Liver (tissue), 9 donors: ENCODE data around the gene NRSN2. TPM values are rescaled to one million over a fixed set of nuclear protein-coding genes. Genes with fewer than 3 reads are reported as not detected.
A peak's percentile ranks its signal among the peaks of the same experiment; 100 is the strongest.
"Not testable (repeated sequence)": the region's sequence is repeated elsewhere in the genome, so short reads cannot be mapped to it uniquely, and the experiment has no call there.

Experiments
- DNase-seq: peaks from one replicate; pipeline ENCODE4 v3.0.0-alpha.2; 2017; ENCODE audit warnings: low spot score
- H3K27ac ChIP-seq, 2 donors: one replicate each; pipeline ENCODE4 v1.7.0; 2013; ENCODE audit warnings: inconsistent platforms in 2 of 2, low read length in 2 of 2, control low read depth in 1 of 2, low read depth in 1 of 2, mild to moderate bottlenecking in 1 of 2
- H3K27me3 ChIP-seq, 4 donors: one replicate each; pipeline versions ENCODE4 v1.6.1 to v1.7.0; 2013; ENCODE audit warnings: low read length in 3 of 4, inconsistent platforms in 1 of 4, mild to moderate bottlenecking in 1 of 4, moderate library complexity in 1 of 4; ENCODE audit not compliant: control insufficient read depth in 4 of 4, insufficient read depth in 4 of 4
- H3K36me3 ChIP-seq, 4 donors: one replicate each; pipeline versions ENCODE4 v1.6.1 to v1.7.0; 2013; ENCODE audit warnings: low read length in 3 of 4, mild to moderate bottlenecking in 3 of 4, low read depth in 1 of 4, moderate library complexity in 1 of 4; ENCODE audit not compliant: control insufficient read depth in 4 of 4, insufficient read depth in 3 of 4
- H3K4me1 ChIP-seq, 4 donors: one replicate each; pipeline versions ENCODE4 v1.6.1 to v1.7.0; 2013; ENCODE audit warnings: low read length in 3 of 4, mild to moderate bottlenecking in 3 of 4, moderate library complexity in 1 of 4; ENCODE audit not compliant: control insufficient read depth in 4 of 4, insufficient read depth in 4 of 4
- H3K4me3 ChIP-seq, 3 donors: one replicate each; pipeline versions ENCODE4 v1.6.1 to v1.7.0; 2013; ENCODE audit warnings: low read length in 3 of 3, control low read depth in 1 of 3, low read depth in 1 of 3, mild to moderate bottlenecking in 1 of 3
- H3K9ac ChIP-seq, 2 donors: one replicate each; pipeline ENCODE4 v1.7.0; 2013; ENCODE audit warnings: low read length in 2 of 2, mild to moderate bottlenecking in 2 of 2, moderate library complexity in 2 of 2, control low read depth in 1 of 2, low read depth in 1 of 2
- H3K9me3 ChIP-seq, 4 donors: one replicate each; pipeline versions ENCODE4 v1.6.1 to v1.7.0; 2013; ENCODE audit warnings: low read length in 3 of 4; ENCODE audit not compliant: control insufficient read depth in 4 of 4
- EGR1 ChIP-seq, 2 donors: IDR thresholded peaks; 2 replicates each; pipeline ENCODE4 v1.6.1; 2016 to 2018; ENCODE audit warnings: antibody characterized with exemption in 2 of 2, low read depth in 2 of 2
- FOXA2 ChIP-seq: IDR thresholded peaks from 2 replicates; pipeline ENCODE4 v1.6.1; 2016; ENCODE audit warnings: antibody characterized with exemption
- GABPA ChIP-seq, 2 donors: IDR thresholded peaks in 1 of 2; conservative IDR thresholded peaks in 1 of 2; 2 replicates each; pipeline ENCODE4 v1.6.1; 2016; ENCODE audit warnings: antibody characterized with exemption in 2 of 2, mild to moderate bottlenecking in 1 of 2, moderate library complexity in 1 of 2
- HNF4A ChIP-seq, 2 donors: conservative IDR thresholded peaks; 2 replicates each; pipeline ENCODE4 v1.6.1; 2016; ENCODE audit warnings: antibody characterized with exemption in 2 of 2, mild to moderate bottlenecking in 2 of 2
- HNF4G ChIP-seq: IDR thresholded peaks from 2 replicates; pipeline ENCODE4 v1.6.1; 2016; ENCODE audit warnings: antibody characterized with exemption
- JUND ChIP-seq, 2 donors: IDR thresholded peaks; 2 replicates each; pipeline ENCODE4 v1.6.1; 2016; ENCODE audit warnings: antibody characterized with exemption in 2 of 2
- NR2F2 ChIP-seq: IDR thresholded peaks from 2 replicates; pipeline ENCODE4 v1.6.1; 2016; ENCODE audit warnings: antibody characterized with exemption
- RAD21 ChIP-seq, 2 donors: IDR thresholded peaks; 2 replicates each; pipeline ENCODE4 v1.6.1; 2016; ENCODE audit warnings: antibody characterized with exemption in 2 of 2, mild to moderate bottlenecking in 2 of 2
- RXRA ChIP-seq, 2 donors: IDR thresholded peaks; 2 replicates each; pipeline ENCODE4 v1.6.1; 2017 to 2018; ENCODE audit warnings: antibody characterized with exemption in 2 of 2, mild to moderate bottlenecking in 1 of 2
- SP1 ChIP-seq: IDR thresholded peaks from 2 replicates; pipeline ENCODE4 v1.6.1; 2018; ENCODE audit warnings: antibody characterized with exemption, mild to moderate bottlenecking
- TAF1 ChIP-seq: conservative IDR thresholded peaks from 2 replicates; pipeline ENCODE4 v1.6.1; 2016; ENCODE audit warnings: antibody characterized with exemption, mild to moderate bottlenecking
- YY1 ChIP-seq: IDR thresholded peaks from 2 replicates; pipeline ENCODE4 v1.6.1; 2016; ENCODE audit warnings: antibody characterized with exemption, mild to moderate bottlenecking
- WGBS: extraction: QIAGEN DNeasy Blood & Tissue Kit; methylation state at CpG from one replicate; pipeline ENCODE4 v1.1.7; 2013; 5-methylcytosine and 5-hydroxymethylcytosine counted together
- polyA plus RNA-seq, 2 donors: library from polyadenylated mRNA; stranded (reverse) in 1 of 2; unstranded in 1 of 2; fragments of 200-250 nt in 1 of 2; fragments of >200 nt in 1 of 2; fragmentation: Nextera tagmentation in 1 of 2; extraction: Ambion mirVana in 1 of 2; gene quantifications; one replicate each; pipeline versions ENCODE4 v1.2.1 to v1.2.3, GENCODE V29; 2013 to 2015
- total RNA-seq, 2 donors: library from RNA; depleted of rRNA; stranded (reverse); fragments of >200 nt; gene quantifications; one replicate each; pipeline ENCODE4 v1.2.3, GENCODE V29; 2014
- TF ChIP-seq, protein P1 (sequence below): IDR thresholded peaks from 2 replicates; pipeline ENCODE4 v1.6.1; 2016; ENCODE audit warnings: antibody characterized with exemption
- TF ChIP-seq, protein P2 (sequence below): IDR thresholded peaks from 2 replicates; pipeline ENCODE4 v1.6.1; 2016; ENCODE audit warnings: antibody characterized with exemption
- TF ChIP-seq, protein P3 (sequence below): IDR thresholded peaks from 2 replicates; pipeline ENCODE4 v1.6.1; 2016; ENCODE audit warnings: antibody characterized with exemption
- donor health status: healthy.
- donor health status: healthy.
- donor health status: healthy.
- donor health status: healthy.
- donor health status: healthy.

NRSN2 gene
- total and polyA plus RNA-seq, 4 donors, result 1.9 to 12.0 (median 4.7) TPM

DNA sequence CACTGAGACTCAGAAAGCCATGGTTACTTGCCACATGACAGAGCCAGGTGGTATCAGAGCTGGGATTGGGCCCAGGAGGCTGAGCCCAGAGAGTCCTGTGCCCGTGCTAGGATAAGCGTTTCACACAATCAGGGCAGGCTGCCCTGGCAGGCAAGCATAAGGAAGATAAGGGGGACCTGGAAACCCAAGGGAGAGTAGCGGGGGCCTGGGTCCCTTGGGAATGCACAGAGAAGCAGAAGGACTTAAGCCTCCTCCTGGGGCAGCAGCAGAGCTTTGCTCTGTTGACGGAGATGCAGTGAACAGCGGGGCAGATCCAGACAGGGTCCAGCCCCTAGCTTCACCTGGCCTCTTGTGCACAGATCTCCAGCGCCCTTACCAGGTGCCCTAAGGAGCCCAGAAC, 42.3 kb downstream of the NRSN2 start:
- H3K36me3 ChIP-seq, result peaks cover 4 to 25% (median 15%) of the 10 kb centered on the region in 4 donors
- no peaks in the 10 kb centered on the region for H3K27me3 ChIP-seq
- WGBS, result 73% methylated on average over 6 of the region's 6 CpGs
- H3K9ac ChIP-seq, result no peak overlapping the region
- no peaks in the 10 kb centered on the region for H3K9me3 ChIP-seq
- H3K4me3 ChIP-seq, result no peak overlapping the region
- DNase-seq, result no peak
- H3K27ac ChIP-seq, result peak overlapping the region; percentile 67 to 79
- TF ChIP-seq FOXA2 (no peak), HNF4G (no peak), RXRA (IDR thresholded peaks at IDR 0.05) (no peak), TAF1 (no peak), EGR1 (IDR thresholded peaks at IDR 0.05; ENCODE audit: low read depth in 2 of 2) (no peak), GABPA (IDR thresholded peaks at IDR 0.05 in 1 of 2, conservative IDR thresholded peaks at IDR 0.05 in 1 of 2) (no peak), YY1 (no peak), JUND (IDR thresholded peaks at IDR 0.05) (no peak), SP1 (no peak), HNF4A (conservative IDR thresholded peaks at IDR 0.05) (no peak), RAD21 (IDR thresholded peaks at IDR 0.05) (no peak)
- TF ChIP-seq, protein P1, sequence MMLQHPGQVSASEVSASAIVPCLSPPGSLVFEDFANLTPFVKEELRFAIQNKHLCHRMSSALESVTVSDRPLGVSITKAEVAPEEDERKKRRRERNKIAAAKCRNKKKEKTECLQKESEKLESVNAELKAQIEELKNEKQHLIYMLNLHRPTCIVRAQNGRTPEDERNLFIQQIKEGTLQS, result no peak
- TF ChIP-seq, protein P2, sequence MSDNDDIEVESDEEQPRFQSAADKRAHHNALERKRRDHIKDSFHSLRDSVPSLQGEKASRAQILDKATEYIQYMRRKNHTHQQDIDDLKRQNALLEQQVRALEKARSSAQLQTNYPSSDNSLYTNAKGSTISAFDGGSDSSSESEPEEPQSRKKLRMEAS, result no peak
- TF ChIP-seq, protein P3, sequence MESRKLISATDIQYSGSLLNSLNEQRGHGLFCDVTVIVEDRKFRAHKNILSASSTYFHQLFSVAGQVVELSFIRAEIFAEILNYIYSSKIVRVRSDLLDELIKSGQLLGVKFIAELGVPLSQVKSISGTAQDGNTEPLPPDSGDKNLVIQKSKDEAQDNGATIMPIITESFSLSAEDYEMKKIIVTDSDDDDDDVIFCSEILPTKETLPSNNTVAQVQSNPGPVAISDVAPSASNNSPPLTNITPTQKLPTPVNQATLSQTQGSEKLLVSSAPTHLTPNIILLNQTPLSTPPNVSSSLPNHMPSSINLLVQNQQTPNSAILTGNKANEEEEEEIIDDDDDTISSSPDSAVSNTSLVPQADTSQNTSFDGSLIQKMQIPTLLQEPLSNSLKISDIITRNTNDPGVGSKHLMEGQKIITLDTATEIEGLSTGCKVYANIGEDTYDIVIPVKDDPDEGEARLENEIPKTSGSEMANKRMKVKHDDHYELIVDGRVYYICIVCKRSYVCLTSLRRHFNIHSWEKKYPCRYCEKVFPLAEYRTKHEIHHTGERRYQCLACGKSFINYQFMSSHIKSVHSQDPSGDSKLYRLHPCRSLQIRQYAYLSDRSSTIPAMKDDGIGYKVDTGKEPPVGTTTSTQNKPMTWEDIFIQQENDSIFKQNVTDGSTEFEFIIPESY, result no peak
- H3K4me1 ChIP-seq, result peaks cover 5 to 35% (median 20%) of the 10 kb centered on the region in 4 donors

DNA sequence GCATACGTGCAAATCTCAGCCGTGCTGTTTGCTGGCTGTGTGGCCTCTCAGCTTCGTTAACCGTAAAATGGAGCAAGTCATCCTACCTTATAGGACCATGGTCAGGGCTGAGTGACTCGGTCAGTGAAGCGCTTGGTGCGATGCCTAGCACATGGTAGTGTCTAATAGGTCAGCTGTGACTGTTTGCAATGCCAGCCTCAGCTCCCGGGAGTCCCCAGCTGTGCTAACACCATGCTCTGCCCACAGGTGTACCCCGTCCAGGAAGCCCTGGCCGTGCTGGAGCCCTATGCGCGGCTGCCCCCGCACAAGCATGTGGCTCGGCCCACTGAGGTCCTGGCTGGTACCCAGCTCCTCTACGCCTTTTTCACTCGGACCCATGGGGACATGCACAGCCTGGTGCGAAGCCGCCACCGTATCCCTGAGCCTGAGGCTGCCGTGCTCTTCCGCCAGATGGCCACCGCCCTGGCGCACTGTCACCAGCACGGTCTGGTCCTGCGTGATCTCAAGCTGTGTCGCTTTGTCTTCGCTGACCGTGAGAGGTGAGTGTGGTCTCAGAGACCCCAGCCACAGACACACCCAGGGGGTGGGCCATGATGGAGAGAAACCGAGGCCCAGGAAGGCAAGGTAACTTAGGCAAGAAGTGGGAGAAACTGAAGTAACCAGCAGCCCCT, 44.3 kb downstream of the NRSN2 start:
- TF ChIP-seq TAF1 (no peak), YY1 (no peak), NR2F2 (no peak), JUND (IDR thresholded peaks at IDR 0.05) (no peak), GABPA (IDR thresholded peaks at IDR 0.05 in 1 of 2, conservative IDR thresholded peaks at IDR 0.05 in 1 of 2) (no peak), FOXA2 (no peak)
- TF ChIP-seq, protein P3, result no peak
- TF ChIP-seq, protein P2, result no peak
- TF ChIP-seq, protein P1, result no peak
- Histone ChIP-seq H3K9ac (peak overlapping the region in 1 of 2 donors; percentile 21), H3K4me3 (no peak overlapping the region), H3K4me1 (peaks cover 7 to 43% (median 26%) of the 10 kb centered on the region in 4 donors), H3K9me3 (no peaks in the 10 kb centered on the region), H3K36me3 (peaks cover 4 to 30% (median 21%) of the 10 kb centered on the region in 4 donors), H3K27ac (peak overlapping the region; percentile 67 to 79), H3K27me3 (no peaks in the 10 kb centered on the region)
- DNase-seq, result no peak
- 94% methylated on average over 29 of the region's 29 CpGs for WGBS

DNA sequence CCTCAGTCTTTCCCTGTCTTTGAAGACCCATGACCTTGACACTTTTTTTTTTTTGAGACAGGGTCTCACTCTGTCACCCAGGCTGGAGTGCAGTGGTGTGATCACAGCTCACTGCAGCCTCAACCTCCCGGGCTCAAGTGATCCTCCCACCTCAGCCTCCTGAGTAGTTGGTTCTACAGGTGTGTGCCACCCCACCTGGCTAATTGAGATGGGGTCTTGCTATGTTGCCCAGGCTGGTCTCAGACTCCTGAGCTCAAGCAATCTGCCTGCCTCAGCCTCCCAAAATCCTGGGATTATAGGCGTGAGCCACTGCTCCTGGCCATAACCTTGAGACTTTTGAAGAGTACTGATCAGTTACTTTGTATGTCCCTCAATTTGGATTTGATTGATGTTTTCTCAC, 46.4 kb downstream of the NRSN2 start:
- peaks cover 16 to 53% (median 32%) of the 10 kb centered on the region in 4 donors for H3K4me1 ChIP-seq
- WGBS, result 97% methylated on average over 2 of the region's 2 CpGs
- H3K4me3 ChIP-seq, DNase-seq, H3K9me3 ChIP-seq, H3K27me3 ChIP-seq: not testable (repeated sequence)
- H3K9ac ChIP-seq, result peak overlapping the region in 1 of 2 donors; percentile 19
- peaks cover 0 to 29% (median 22%) of the 10 kb centered on the region in 4 donors for H3K36me3 ChIP-seq
- peak overlapping the region; percentile 32 to 52 for H3K27ac ChIP-seq
